HG03432 (cell line): ENCODE measurements around the gene UNC45A.
"Not testable (repeated sequence)": the region's sequence is repeated elsewhere in the genome, so short reads cannot be mapped to it uniquely, and the experiment has no call there.

Source experiments
- ATAC-seq: cut with Tn5 transposase; IDR thresholded peaks from one replicate; pipeline ENCODE4 v1.9.1; 2021; ENCODE audit warnings: mild to moderate bottlenecking, moderate library complexity; ENCODE audit not compliant: unreplicated experiment

The UNC45A gene

DNA sequence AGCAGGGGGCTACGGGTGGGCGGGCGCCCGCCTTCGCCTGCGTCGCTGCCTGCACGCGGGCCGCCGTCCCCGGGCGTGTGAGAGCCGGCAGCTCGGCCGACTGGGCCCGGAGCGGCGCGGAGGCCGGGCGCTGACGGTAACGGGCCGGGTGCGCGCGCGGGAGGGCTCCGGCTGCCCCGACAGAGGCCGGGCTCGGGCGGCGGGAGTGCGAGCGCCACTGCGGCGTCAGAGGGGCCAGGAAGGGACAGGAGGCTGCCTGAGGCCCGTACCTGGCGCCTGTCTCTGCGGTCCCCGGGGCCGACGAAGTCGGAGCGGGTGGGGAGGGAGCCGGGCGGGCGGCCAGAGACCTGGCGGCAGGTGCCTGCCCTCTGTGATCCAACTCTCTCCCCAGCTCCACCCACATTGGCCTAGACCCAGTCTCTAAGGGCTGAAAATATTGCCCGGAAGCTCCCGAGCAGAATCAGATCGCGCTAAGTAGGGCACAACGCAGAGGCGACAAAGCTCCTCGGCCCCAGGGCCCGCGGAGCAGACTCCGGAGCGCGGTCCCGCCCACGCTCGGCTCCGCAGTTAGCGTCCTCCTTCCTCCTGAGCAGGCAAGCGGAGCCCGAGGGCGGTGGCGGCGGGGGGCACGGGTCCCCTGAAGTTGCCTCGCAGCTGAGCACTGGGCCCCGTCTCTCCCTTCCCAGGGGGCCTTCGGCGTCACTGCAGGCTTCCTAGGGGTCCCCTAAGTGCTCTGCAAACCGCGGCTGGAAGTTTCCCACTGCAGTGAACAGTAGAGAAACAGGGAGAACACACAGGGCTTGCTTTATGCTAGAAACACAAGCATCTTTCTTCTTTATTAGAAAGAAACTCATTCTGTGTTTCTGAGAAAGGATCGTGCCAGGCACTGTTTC is 32.0 kb upstream of the UNC45A start, which contains the start of gene MAN2A2:
MAN2A2 (plus strand) TSS at position 463 of the 893 bp plus-strand sequence. CDS start 906 bp downstream, outside the sequence.
- peak; percentile 56 for ATAC-seq

DNA sequence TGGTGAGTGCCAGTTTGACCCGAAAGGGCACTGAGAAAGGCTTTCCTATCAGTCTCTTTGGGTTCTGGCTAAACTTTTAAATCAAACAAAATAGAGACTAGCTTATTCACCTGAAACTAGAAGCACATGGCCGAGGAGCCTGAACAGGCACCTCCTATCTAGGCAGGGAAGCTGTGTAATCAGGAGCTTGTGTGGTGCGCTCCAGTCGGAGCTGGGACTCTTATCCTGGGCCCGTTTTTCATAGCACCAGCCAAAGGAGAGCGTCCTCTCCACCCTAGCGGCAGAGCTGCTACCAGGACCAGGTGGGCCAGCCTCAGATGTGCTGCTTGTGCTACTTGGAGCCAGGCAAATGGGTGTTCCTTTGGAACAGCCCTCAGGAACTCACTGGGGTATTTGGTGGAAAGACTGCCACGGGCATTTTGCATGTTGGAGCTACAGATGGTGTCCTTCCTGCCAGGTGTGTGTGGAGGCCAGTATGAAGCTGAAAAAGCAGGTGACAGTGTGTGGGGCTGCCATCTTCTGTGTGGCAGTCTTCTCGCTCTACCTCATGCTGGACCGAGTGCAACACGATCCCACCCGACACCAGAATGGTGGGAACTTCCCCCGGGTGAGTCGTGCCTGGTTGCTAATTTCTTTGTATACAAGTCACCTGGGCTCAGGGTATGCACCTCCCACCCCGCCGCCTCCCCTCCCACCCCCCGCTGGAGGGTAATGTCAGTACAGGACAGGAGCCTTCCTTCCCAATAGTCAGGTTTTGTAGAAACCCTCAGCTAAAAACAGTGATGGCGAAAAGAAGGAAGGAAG is 31.1 kb upstream of the UNC45A start:
- ATAC-seq = no peak

DNA sequence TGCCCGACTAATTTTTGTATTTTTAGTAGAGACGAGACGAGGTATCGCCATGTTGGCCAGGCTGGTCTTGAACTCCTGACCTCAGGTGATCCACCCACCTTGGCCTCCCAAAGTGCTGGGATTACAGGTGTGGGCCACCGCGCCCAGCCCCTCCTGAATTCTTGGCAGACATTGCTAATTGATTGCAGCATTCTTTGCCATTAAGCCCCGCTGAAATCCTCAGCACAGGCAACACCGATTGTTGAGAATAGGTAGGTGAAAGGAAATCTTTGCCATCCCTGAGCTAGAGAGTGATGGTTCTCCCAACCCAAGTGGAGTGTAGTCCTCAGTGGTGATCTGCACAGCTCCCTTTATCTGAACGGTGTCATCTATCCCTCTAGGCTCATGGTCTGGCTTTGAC is 30.3 kb upstream of the UNC45A start:
- no peak for ATAC-seq

DNA sequence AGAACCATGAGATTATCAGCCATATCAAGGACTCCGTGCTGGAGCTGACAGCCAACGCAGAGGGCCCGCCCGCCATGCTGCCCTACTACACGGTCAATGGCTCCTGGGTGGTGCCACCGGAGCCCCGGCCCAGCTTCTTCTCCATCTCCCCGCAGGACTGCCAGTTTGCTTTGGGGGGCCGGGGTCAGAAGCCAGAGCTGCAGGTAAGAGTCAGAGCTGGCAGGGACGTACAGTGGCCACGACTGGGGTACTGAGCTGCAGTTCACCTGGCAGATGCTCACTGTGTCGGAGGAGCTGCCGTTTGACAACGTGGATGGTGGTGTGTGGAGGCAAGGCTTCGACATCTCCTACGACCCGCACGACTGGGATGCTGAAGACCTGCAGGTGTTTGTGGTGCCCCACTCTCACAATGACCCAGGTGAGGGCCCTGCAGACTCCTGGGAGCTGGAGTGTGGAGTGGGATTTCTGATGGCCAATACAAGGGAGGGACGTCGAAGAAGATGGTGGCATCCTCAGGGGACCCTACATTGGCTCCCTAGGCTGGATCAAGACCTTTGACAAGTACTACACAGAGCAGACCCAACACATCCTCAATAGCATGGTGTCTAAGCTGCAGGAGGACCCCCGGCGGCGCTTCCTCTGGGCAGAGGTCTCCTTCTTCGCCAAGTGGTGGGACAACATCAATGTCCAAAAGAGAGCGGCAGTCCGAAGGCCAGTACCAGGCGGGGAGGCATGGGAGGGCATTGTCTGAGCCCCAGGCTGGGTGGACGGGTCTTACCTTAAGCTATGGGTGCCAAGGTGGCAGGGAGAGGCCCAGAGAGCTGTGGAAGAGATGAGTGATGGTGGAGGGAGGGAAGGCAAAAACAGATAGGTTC is 29.5 kb upstream of the UNC45A start:
- no peak for ATAC-seq

DNA sequence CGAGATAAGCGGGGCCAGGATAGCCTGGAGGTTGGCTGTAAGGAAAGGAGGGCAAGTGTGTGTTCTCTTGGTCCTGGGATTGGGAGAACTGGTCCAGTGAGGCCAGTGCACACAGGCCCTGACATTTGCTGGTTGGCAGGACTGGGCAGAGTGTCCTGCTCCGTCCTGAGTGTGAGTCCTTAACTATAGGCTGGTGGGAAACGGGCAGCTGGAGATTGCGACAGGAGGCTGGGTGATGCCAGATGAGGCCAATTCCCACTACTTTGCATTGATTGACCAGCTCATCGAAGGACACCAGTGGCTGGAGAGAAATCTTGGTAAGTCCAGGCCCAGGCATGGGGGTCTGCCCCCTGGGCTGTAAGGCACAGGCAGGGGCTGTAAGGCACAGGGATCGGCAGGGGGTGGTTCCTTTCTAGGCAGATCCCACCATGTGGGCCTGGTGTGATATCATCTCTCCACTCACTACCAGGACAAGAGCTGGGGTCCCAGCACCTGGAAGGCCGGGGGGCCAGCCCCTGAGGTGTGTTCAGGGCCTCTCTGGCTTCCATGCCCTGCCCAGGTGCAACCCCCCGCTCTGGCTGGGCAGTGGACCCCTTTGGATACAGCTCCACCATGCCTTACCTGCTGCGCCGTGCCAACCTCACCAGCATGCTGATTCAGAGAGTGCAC is 28.8 kb upstream of the UNC45A start:
- no peak for ATAC-seq

DNA sequence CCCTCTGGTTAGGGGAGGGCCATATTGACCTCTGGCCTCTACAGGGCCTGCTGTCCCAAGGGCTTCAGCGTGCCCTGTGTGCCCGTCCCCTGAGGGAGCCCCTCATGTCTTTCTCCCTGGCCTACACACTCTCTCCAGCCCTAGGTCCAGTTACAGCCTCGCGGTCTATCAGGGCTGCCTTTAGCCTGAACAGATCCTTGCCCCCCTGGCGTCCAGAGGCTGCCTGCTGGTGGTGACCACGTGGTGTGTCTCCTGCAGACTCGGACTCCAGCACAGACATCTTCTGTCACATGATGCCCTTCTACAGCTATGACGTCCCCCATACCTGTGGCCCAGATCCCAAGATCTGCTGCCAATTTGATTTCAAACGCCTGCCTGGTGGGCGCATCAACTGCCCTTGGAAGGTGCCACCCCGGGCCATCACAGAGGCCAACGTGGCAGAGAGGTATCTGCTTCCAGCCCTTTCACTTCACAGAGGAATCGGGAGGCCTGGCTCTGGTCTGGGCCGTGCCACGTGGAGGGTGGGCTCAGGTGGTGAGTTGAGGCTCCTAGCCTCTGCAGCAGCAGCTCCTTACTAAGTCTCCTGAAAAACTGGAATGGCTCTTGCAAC is 27.9 kb upstream of the UNC45A start:
- no peak for ATAC-seq

DNA sequence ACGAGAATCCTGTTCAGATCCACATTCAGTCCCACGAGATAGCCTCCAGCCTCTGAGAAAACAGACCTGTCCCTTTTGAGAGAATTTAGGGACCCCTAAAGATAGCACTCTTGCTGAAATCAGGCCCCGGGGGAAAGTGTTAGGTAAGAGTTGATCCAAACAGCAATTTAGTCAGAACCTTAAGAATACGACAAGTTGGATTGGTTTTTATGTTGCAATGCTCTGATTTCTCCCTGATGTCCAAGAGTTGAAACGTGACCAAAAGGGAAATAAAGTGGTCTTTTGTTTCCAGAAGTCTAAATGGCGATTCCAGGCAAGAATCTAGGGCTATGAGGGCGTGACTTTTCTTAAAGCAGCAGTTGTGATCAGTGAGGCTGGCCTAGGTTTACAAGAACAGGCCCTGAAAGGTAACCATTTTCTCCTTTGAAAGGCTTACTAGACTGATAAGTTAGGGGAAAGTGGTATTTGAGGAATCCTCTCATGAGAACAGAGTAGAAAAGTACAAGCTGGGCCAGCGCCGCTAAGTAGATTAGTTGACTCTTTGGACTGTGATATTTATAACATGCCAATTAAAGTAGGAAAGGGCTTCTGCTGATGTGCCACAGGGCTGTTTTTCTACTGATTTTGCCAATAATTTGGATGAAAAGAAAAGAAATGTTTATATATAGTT is 27.1 kb upstream of the UNC45A start:
- no peak for ATAC-seq

DNA sequence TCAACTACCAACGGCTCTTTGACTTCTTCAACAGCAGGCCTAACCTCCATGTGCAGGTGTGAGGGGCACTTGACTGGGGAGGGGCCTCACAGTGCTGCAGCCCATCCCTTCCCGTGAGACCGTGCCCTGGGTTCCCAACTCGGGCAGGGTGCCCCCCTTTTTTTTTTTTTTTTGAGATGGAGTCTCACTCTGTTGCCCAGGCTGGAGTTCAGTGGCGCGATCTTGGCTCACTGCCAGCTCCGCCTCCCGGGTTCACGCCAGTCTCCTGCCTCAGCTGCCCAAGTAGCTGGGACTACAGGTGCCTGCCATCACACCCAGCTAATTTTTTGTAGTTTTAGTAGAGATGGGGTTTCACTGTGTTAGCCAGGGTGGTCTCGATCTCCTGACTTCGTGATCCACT is 25.6 kb upstream of the UNC45A start:
- not testable (repeated sequence) for ATAC-seq

DNA sequence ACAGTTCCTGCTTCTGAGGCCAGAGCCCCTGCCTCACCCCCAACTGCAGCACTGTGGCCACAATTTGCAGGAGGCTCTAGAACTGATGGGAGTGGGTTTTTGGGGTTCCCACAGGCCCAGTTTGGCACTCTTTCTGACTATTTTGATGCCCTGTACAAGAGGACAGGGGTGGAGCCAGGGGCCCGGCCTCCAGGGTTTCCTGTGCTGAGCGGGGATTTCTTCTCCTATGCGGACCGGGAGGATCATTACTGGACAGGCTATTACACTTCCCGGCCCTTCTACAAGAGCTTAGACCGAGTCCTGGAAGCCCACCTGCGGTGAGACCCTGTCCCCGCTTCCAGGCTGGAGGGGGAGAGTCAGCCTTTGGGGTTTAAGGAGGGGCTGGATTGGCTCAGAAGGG is 25.1 kb upstream of the UNC45A start:
- no peak for ATAC-seq

DNA sequence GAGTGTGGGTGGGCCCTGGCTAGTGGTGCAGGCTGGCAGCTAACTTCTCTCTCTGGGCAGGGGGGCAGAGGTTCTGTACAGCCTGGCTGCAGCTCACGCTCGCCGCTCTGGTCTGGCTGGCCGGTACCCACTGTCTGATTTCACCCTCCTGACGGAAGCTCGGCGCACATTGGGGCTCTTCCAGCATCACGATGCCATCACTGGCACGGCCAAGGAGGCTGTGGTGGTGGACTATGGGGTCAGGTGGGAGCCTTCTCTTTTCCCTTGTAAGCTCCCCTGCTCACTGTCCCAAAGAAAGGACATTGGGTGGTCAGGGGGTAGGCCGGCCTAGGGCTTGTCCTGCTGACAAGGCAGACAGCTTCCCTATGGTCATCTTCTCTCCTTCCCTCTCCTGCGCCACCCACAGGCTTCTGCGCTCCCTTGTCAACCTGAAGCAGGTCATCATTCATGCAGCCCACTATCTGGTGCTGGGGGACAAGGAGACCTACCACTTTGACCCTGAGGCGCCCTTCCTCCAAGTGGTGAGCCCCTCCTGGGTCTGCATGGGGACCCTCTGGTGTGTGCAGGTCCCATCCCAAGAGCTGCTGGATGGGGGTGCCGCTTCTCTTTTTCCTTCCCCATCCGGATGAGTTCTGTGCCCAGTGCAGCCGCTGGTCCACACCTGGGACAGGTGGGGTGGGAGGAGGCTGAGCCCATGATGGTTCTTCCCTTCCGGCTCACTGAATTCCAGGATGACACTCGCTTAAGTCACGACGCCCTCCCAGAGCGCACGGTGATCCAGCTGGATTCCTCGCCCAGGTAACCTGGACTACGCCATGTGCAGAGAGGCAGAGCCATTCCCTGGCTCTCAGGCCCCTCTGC is 24.4 kb upstream of the UNC45A start:
- no peak for ATAC-seq

DNA sequence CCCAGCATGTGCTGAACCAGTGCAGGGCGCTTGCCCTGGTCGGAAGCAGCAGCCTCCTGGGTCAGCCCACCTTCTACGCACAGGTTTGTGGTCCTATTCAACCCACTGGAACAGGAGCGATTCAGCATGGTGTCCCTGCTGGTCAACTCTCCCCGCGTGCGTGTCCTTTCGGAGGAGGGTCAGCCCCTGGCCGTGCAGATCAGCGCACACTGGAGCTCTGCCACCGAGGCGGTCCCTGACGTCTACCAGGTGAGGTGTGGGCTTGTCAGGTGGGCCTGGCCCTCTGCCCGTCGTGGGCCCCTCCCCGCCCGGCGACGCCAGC is 23.8 kb upstream of the UNC45A start:
- no peak for ATAC-seq

DNA sequence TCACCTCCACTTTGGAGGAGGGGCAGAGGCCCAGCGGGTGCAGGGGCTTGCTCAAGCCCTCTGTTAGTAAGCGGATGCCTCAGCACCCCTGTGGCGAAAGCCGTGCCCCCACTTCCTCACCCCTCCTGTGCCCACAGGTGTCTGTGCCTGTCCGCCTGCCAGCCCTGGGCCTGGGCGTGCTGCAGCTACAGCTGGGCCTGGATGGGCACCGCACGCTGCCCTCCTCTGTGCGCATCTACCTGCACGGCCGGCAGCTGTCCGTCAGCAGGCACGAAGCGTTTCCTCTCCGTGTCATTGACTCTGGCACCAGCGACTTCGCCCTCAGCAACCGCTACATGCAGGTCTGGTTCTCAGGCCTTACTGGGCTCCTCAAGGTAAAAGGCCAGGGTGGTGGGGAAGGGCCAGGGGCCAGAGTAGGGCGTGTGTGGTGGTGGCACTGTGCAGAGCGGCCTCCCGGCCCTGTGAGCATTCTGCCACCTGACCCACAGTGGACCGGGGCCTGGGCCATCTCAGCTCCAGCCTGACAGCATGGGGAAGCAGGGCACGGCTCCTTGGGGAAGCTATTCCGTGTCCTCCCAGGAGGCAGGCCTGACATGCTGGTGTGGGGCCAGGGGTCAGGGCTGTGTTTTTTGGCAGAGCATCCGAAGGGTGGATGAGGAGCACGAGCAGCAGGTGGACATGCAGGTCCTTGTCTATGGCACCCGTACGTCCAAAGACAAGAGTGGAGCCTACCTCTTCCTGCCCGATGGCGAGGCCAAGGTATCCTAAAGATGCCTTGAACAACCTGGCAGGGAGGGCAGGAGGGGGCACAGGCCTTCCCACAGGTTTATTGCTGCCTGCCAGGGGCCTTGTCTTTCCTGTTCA is 22.9 kb upstream of the UNC45A start:
- ATAC-seq = no peak

DNA sequence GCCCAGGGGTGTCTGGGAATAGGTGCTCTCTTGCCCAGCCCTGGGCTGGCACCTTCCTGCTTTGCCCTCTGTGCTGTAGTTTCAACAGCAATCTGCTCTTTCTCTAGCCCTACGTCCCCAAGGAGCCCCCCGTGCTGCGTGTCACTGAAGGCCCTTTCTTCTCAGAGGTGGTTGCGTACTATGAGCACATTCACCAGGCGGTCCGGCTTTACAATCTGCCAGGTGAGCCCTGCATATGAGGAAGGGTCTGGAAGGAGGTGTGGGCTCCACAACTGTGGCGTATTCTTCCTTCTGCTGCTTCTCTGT is 22.4 kb upstream of the UNC45A start:
- no peak for ATAC-seq

DNA sequence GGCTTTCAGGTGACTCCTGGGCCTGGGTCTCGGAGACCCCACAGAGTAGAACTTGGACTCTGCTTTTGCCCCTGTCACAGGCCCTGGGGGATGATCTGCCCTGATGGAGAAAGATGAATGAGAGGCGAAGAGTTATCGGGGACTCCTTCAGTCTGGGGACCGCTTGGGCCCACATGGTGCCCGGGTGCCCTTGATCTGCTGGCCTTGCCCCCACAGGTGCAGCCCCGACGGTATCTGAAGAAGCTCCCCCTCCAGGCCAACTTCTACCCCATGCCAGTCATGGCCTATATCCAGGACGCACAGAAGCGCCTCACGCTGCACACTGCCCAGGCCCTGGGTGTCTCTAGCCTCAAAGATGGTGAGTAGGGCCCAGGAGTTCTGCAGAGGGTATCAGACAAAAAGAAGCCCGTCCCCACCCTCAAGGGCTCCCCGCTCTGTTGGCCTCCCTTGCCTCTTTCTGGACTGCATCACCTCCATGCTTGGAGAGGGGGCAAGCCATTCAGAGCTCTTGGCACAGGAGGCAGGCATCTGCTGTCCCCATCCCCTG is 21.6 kb upstream of the UNC45A start:
- ATAC-seq = no peak

DNA sequence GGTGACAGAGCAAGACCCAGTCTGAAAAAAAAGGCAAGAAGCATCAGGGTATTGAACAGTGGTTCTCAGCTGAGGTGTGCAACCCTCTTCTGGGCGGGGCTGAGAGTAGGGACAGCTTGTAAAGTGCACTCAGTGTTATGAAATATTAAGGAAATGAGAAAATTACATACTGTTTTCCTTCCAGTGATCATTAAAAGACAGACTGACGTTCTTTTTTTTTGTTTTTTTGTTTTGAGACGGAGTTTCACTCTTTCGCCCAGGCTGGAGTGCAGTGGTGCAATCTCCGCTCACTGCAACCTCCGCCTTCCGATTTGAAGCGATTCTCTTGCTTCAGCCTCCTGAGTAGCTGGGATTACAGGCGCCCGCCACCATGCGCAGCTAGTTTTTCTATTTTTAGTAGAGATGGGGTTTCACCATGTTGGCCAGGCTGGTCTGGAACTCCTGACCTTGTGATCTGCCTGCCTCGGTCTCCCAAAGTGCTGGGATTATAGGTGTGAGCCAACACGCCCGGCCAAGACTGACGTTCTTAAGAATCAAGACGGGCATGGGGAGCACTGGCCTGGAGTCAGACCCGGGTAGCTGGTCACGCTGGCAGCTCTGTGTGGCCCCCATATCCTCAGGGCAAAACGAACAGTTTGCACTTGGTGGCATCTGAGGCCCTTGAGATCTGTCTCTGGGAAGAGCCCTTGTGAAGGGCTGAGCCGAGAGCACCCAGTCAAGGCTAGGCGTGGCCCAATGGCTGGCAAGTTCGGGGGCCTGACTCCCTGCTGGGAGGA is 20.6 kb upstream of the UNC45A start:
- ATAC-seq = no peak

DNA sequence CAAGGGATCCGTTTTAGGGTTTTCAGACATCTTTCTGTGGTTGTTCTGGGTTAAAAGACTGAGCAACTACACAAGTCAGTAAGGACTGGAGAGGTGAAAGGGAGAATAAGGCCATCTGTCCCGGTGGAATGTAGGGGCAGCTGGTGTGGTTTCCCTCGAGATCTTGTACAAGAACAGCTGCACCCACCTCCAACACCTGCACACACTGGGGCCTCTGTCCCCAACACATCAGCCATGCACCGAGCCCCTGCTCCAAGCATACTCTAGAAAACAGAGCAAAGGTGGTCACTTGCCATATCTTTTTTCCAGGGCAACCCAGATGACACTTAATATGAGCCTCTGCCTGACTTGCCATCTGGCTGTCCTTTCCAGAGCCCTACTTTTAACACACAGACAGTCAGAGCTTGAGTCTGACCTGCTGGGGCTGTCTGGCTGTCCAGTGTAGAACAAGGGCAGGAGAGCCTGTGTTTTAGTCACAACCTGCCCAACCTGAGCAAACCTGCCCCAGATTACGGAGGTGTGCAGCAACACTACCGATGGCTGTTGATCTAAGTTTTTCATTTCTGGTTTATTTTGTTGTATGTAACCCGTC is 19.8 kb upstream of the UNC45A start:
- ATAC-seq = no peak
